ENCODE measurements around the gene FAM118B. TPM values are rescaled to one million over a fixed set of nuclear protein-coding genes. Genes with fewer than 3 reads are reported as not detected.

FAM118B gene
- total and polyA plus RNA-seq, 2 of the 8 experiments (the other 6 are each of a cell fraction or from before 2014, with no cell fraction given): 25.3 to 48.3 TPM

- Histone ChIP-seq H2AK5ac (ENCODE audit: low read depth, low read length) (no peak overlapping the region), H2BK120ac (replicated peaks; ENCODE audit: low read depth, low read length) (no peak overlapping the region), H3K4me2 (ENCODE audit: insufficient read depth in 1 of 2, low read depth in 2 of 2, low read length in 2 of 2) (no peak overlapping the region), H2BK5ac (ENCODE audit: low read depth, low read length) (no peak overlapping the region), H4K91ac (replicated peaks; ENCODE audit: insufficient read length, low read length) (no peak overlapping the region), H4K20me1 (replicated peaks in 1 of 2; ENCODE audit: control insufficient read depth in 1 of 2, insufficient read depth in 2 of 2, low read length in 2 of 2) (peaks cover 0 to 3% of the 10 kb centered on the region in 2 experiments), H3K4ac (replicated peaks; ENCODE audit: insufficient read length, low read depth, low read length) (no peak overlapping the region), H3K23me2 (ENCODE audit: low read depth, low read length) (no peaks in the 10 kb centered on the region), H3K27ac (ENCODE audit: low read depth, low read length) (no peak overlapping the region), H3K18ac (ENCODE audit: extremely low read depth, low read length) (no peak overlapping the region), H3K9ac (replicated peaks in 1 of 4; ENCODE audit: extremely low read depth in 1 of 4, low read depth in 3 of 4, low read length in 3 of 4) (no peak overlapping the region), H4K5ac (ENCODE audit: insufficient read length, low read depth, low read length) (no peak overlapping the region), H2BK12ac (ENCODE audit: low read depth, low read length) (no peak overlapping the region), H2AFZ (ENCODE audit: low read length) (no peak overlapping the region), H3K79me2 (ENCODE audit: control insufficient read depth in 1 of 2, insufficient read depth in 2 of 2, low read length in 2 of 2) (no peaks in the 10 kb centered on the region), H3K36me3 (ENCODE audit: control insufficient read depth in 2 of 4, insufficient read depth in 4 of 4, low read length in 3 of 4) (peaks cover 14 to 69% (median 56%) of the 10 kb centered on the region in 4 experiments), H3K27me3 (replicated peaks in 1 of 4; ENCODE audit: control insufficient read depth in 3 of 4, extremely low read depth in 1 of 4, insufficient read depth in 3 of 4, low read length in 3 of 4) (no peaks in the 10 kb centered on the region), H2BK20ac (ENCODE audit: low read length) (no peak overlapping the region), H3K56ac (replicated peaks; ENCODE audit: insufficient read length, low read depth, low read length) (no peak overlapping the region), H3K4me3 (ENCODE audit: extremely low read depth in 1 of 4, insufficient read depth in 2 of 4, low read depth in 3 of 4, low read length in 4 of 4) (no peak overlapping the region), H4K8ac (ENCODE audit: extremely low read depth, insufficient read depth, low read length) (no peak overlapping the region), H3K79me1 (ENCODE audit: low read depth, low read length) (no peaks in the 10 kb centered on the region), H3K14ac (ENCODE audit: insufficient read length) (no peak overlapping the region), H3K4me1 (replicated peaks in 1 of 4; ENCODE audit: control insufficient read depth in 3 of 4, insufficient read depth in 4 of 4, low read length in 3 of 4) (no peaks in the 10 kb centered on the region), H2BK15ac (ENCODE audit: low read length) (no peak overlapping the region), H3K23ac (ENCODE audit: insufficient read length) (no peak overlapping the region), H3K9me3 (ENCODE audit: insufficient read depth in 2 of 2, low read depth in 1 of 2, low read length in 1 of 2) (peaks cover 15% of the 10 kb centered on the region in 2 experiments)
- 93% methylated on average over 5 of the region's 5 CpGs; no CpG with 5 or more reads in 1 of the 2 experiments for WGBS, 2 experiments (ENCODE audit: extremely low coverage in 1 of 2, insufficient coverage in 1 of 2, insufficient read length in 1 of 2, insufficient replicate concordance in 2 of 2, low coverage in 1 of 2, low lambda C conversion rate in 2 of 2, missing lambda C conversion rate in 1 of 2)
- ChIA-PET POLR2A (ENCODE audit: partially characterized antibody) (interaction anchor here (0.6 to 1.8 kb wide), 4 partner anchors 10 to 280 kb away, joined by 3 to 9 read pairs (median 3); partner anchors contain the start of genes FAM118B and RPUSD4), CTCF (ENCODE audit: partially characterized antibody) (interaction anchor here (0.6 to 2.3 kb wide), 4 partner anchors 10 to 137 kb away, joined by 3 to 9 read pairs (median 4); no protein-coding TSS in a partner anchor)
- FAIRE-seq: no peak
- no peak for DNase-seq (ENCODE audit: low read depth in 1 of 2, low spot score in 2 of 2)
- TF ChIP-seq RNF2 (IDR thresholded peaks at IDR 0.05; ENCODE audit: borderline replicate concordance, low read depth, low read length, missing control alignments, poor library complexity, severe bottlenecking) (no peak), TEAD4 (IDR thresholded peaks at IDR 0.05; ENCODE audit: low read depth, low read length) (no peak), JUN (IDR thresholded peaks at IDR 0.05; ENCODE audit: low read depth, low read length) (no peak), CREB1 (IDR thresholded peaks at IDR 0.05) (no peak), HDAC6 (IDR thresholded peaks at IDR 0.05; ENCODE audit: low read depth, low read length) (no peak), RBBP5 (IDR thresholded peaks at IDR 0.05; ENCODE audit: borderline replicate concordance, low read depth, low read length) (no peak), ATF2 (IDR thresholded peaks at IDR 0.05; ENCODE audit: low read length) (no peak), EZH2 (IDR thresholded peaks at IDR 0.05; ENCODE audit: low read depth, low read length, severe bottlenecking) (no peak), POLR2A (IDR thresholded peaks at IDR 0.05; ENCODE audit: control extremely low read depth in 1 of 2, low read depth in 2 of 2, low read length in 2 of 2) (no peak), EP300 (IDR thresholded peaks at IDR 0.05; ENCODE audit: borderline replicate concordance in 1 of 2, low read depth in 2 of 2, low read length in 2 of 2) (no peak), TBP (IDR thresholded peaks at IDR 0.05; ENCODE audit: low read depth, low read length) (no peak), EGR1 (IDR thresholded peaks at IDR 0.05; ENCODE audit: borderline replicate concordance, low read depth, low read length) (no peak)
Observed at GRCh38 chr11:126198648-126199047, 12.9 kb upstream of the FAM118B start.
